ENCODE results near the gene PROS1.
"Not testable (repeated sequence)": the region's sequence is repeated elsewhere in the genome, so short reads cannot be mapped to it uniquely, and the experiment has no call there.

Gene PROS1

GRCh38 chr3:93873412-93873811 is 100.3 kb downstream of the PROS1 start:
- DNase-seq (ENCODE audit: low spot score) = not testable (repeated sequence)

GRCh38 chr3:93867425-93867824 is 106.3 kb downstream of the PROS1 start:
- no peak for DNase-seq (ENCODE audit: low spot score)

- no peak for DNase-seq (ENCODE audit: low spot score)
Observed at GRCh38 chr3:93861017-93861416, 112.7 kb downstream of the PROS1 start.

DNA sequence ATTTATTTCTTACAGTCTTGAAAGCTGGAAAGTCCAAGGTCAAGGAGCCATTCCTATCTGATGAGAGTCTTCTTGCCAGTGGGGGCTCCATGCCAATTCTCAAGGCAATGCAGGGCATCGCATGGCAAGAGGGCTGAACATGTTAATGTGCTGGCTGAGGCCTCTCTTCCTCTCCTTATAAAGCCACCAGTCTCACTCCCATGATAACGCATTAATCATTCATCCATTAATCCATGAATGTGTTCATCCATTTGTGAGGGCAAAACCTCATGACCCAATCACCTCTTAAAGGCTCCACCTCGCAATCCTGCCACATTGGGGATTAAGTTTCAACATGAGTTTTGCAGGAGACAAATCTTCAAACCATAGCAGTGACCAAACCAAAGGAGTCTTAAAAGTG is 118.3 kb downstream of the PROS1 start:
- no peak for DNase-seq (ENCODE audit: low spot score)

DNA sequence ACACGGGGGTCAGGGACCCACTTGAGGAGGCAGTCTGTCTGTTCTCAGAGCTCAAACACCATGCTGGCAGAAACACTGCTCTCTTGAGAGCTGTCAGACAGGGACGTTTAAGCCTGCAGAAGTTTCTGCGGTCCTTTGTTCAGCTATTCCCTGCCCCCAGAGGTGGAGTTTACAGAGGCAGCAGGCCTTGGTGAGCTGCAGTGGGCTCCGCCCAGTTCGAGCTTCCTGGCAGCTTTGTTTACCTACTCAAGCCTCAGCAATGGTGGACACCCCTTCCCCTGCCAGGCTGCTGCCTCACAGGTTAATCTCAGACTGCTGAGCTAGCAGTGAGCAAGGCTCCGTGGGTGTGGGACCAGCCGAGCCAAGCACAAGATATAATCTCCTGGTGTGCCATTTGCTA is 121.5 kb downstream of the PROS1 start:
- DNase-seq (ENCODE audit: low spot score) = not testable (repeated sequence)

GRCh38 chr3:93843981-93844380 is 129.7 kb downstream of the PROS1 start:
- no peak for DNase-seq (ENCODE audit: low spot score)

GRCh38 chr3:93839193-93839592 is 134.5 kb downstream of the PROS1 start:
- not testable (repeated sequence) for DNase-seq (ENCODE audit: low spot score)
